Endothelial cell (in vitro differentiated cells): Measurements from ENCODE around the gene ARHGEF2. TPM values are rescaled to one million over a fixed set of nuclear protein-coding genes. Genes with fewer than 3 reads are reported as not detected.

Experiments
- DNase-seq: peaks from one replicate; pipeline ENCODE4 v3.0.0; 2021; ENCODE audit warnings: low spot score
- H3K27ac Mint-ChIP-seq: one replicate; pipeline ENCODE4 v1.8.0; 2021; ENCODE audit warnings: mixed read lengths, inconsistent platforms; ENCODE audit not compliant: unreplicated experiment
- H3K27me3 Mint-ChIP-seq: one replicate; pipeline ENCODE4 v1.8.0; 2021; ENCODE audit warnings: mild to moderate bottlenecking, moderate library complexity, mixed read lengths, inconsistent platforms; ENCODE audit not compliant: unreplicated experiment
- H3K36me3 Mint-ChIP-seq: one replicate; pipeline ENCODE4 v1.8.0; 2021; ENCODE audit warnings: mild to moderate bottlenecking, low read depth, mixed read lengths, inconsistent platforms; ENCODE audit not compliant: unreplicated experiment
- H3K4me1 Mint-ChIP-seq: one replicate; pipeline ENCODE4 v1.8.0; 2021; ENCODE audit warnings: mild to moderate bottlenecking, mixed read lengths, inconsistent platforms; ENCODE audit not compliant: unreplicated experiment
- H3K4me3 Mint-ChIP-seq: one replicate; pipeline ENCODE4 v1.8.0; 2021; ENCODE audit warnings: mild to moderate bottlenecking, mixed read lengths, inconsistent platforms; ENCODE audit not compliant: unreplicated experiment
- H3K9me3 Mint-ChIP-seq: one replicate; pipeline ENCODE4 v1.8.0; 2021; ENCODE audit warnings: mixed read lengths, inconsistent platforms; ENCODE audit not compliant: unreplicated experiment
- total RNA-seq: library from RNA; stranded (reverse); fragmentation: NEBNext Ultra II Directional; extraction: Animal tissue kit (Norgen Biotek cat#: 25700); gene quantifications from one replicate; pipeline ENCODE4 v1.2.1, GENCODE V29; 2021; ENCODE audit not compliant: unreplicated experiment
- TF ChIP-seq, protein P1 (sequence below): fragments of 200-600 bp; sonication (generic); IDR thresholded peaks from one replicate; pipeline ENCODE4 v1.5.0; 2021; ENCODE audit warnings: antibody characterized with exemption; ENCODE audit not compliant: unreplicated experiment

ARHGEF2 gene
- total RNA-seq, 1 donor from 2014 or later, result 244 TPM

DNA sequence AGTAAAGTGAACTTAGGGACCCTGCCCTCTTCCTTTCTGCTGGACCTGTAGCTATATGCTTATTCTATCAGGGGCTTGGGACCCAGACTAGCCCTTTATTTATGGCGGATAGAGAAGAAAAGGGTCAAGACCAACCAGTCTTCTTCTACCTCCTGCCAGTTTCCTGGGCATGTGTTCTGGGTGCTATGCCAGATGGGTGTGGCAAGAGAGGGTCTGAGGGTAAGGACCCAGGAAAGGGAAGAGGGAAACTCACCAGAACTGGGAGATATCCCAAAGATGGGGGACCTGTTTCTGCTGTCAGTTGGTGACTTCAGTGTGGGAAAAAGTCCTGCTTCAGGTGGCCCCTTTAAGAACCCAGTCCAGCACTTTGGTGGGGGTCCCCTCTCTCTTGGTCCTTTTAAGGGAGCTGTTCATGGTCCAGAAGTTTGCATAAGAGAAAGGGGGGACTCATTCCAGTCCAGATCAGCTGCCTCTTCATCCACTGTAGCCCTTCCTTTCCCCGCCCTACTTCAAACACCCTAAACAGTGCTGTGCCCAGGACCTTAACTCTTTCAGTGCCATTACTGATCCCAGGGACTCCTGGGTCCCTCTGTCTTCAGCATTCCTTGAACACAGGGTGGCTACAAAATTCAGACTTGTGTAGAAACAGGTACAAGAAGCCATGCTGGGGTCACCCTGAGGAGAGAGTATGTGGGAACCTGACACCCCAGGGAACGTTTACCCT is 24.0 kb upstream of the ARHGEF2 start:
- Mint-ChIP-seq H3K36me3 (no peaks in the 10 kb centered on the region), H3K9me3 (no peaks in the 10 kb centered on the region), H3K4me1 (peaks cover 15% of the 10 kb centered on the region), H3K27ac (no peak overlapping the region), H3K4me3 (no peak overlapping the region), H3K27me3 (no peaks in the 10 kb centered on the region)
- TF ChIP-seq, protein P1, sequence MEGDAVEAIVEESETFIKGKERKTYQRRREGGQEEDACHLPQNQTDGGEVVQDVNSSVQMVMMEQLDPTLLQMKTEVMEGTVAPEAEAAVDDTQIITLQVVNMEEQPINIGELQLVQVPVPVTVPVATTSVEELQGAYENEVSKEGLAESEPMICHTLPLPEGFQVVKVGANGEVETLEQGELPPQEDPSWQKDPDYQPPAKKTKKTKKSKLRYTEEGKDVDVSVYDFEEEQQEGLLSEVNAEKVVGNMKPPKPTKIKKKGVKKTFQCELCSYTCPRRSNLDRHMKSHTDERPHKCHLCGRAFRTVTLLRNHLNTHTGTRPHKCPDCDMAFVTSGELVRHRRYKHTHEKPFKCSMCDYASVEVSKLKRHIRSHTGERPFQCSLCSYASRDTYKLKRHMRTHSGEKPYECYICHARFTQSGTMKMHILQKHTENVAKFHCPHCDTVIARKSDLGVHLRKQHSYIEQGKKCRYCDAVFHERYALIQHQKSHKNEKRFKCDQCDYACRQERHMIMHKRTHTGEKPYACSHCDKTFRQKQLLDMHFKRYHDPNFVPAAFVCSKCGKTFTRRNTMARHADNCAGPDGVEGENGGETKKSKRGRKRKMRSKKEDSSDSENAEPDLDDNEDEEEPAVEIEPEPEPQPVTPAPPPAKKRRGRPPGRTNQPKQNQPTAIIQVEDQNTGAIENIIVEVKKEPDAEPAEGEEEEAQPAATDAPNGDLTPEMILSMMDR, result no peak
- DNase-seq, result no peak

DNA sequence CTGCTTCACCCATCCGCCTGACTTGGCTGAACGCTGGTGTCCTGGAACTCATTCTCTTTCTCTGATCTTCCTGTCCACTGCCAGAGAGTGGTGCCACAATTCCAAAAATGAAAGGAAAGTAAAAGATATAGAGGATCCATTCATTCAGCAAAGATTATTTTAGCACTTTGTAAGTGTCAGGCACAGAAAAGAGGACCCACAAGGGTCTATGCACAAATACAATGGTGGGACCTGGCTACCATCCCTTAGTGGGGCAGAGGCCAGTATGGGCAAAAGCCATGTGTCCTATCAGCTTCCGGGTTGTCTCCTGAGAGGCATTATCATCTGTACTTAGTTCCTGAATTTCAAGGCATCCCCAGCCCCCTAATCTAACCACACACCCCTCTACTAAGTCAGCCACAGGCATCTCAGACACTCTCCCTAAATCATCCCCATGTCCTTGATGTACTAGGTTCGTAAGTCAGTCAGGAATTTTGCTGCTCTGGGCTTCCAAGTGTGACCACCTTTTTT is 23.4 kb upstream of the ARHGEF2 start:
- Mint-ChIP-seq H3K9me3 (no peaks in the 10 kb centered on the region), H3K36me3 (no peaks in the 10 kb centered on the region), H3K27ac (no peak overlapping the region), H3K4me3 (no peak overlapping the region), H3K27me3 (no peaks in the 10 kb centered on the region), H3K4me1 (peaks cover 11% of the 10 kb centered on the region)
- TF ChIP-seq, protein P1, result no peak
- no peak for DNase-seq

DNA sequence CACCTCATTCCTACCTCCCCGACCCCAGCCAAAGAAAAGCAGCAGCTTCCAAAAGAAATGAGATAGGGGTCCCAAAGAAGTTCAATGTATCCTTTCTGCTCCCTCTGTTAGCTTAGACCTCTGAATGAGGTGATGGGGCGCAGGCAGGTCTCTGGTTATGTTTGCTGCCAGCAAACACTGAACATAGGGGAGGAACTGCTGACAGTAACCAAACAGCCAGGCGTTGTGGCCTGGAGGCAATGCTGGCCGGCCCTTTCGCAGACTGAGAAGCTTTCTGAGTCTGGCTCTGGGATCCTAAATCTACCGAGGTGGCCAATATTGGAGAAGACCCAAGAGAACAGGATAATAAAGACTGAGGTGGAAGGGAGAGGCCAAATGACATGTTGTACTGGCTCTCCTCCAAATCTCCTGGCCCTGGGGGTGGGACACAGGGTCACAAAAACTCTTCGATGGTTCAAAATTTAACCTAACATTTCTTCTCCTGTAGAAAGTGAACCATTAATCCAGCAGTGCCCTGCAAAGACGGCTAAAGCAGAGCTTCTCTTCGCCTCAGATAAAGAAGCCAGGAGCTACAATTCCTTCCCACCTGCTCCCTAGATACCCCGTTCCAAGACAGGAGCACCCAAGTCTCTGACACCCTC is 22.8 kb upstream of the ARHGEF2 start:
- TF ChIP-seq, protein P1, result no peak
- Mint-ChIP-seq H3K27ac (no peak overlapping the region), H3K27me3 (peaks cover 3% of the 10 kb centered on the region), H3K4me3 (no peak overlapping the region), H3K4me1 (peaks cover 12% of the 10 kb centered on the region), H3K9me3 (no peaks in the 10 kb centered on the region), H3K36me3 (no peaks in the 10 kb centered on the region)
- no peak for DNase-seq

DNA sequence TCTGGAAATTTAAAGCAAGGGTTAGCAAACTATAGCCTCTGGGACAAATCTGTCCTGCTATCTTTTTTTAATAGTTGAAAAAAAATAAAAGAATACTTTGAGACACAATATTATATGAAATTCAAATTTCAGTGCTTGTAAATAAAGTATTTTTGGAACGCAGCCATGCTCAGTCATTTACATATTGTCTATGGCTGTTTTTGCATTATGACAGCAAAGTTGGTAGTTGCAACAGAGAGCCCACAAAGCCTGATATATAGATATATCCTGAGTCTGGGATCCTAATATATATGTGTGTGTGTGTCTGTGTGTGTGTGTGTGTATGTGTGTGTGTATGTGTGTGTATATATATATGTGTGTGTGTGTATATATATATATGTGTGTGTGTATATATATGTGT is 21.6 kb upstream of the ARHGEF2 start:
- peaks cover 14% of the 10 kb centered on the region for H3K4me1 Mint-ChIP-seq
- no peaks in the 10 kb centered on the region for H3K36me3 Mint-ChIP-seq

More for the DNA sequence above, 21.6 kb upstream of the ARHGEF2 start:
- Mint-ChIP-seq H3K27me3 (peaks cover 7% of the 10 kb centered on the region), H3K9me3 (no peaks in the 10 kb centered on the region), H3K27ac (no peak overlapping the region), H3K4me3 (no peak overlapping the region)
- no peak for DNase-seq
- TF ChIP-seq, protein P1, result no peak
